H9 (cell line): ENCODE data around the gene ELOVL6. TPM values are rescaled to one million over a fixed set of nuclear protein-coding genes. Genes with fewer than 3 reads are reported as not detected.

Experiments used
- DNase-seq: peaks from one replicate; pipeline ENCODE4 v3.0.0-alpha.2; 2017
- H2AFZ ChIP-seq: one replicate; pipeline ENCODE4 v1.6.1; 2013; ENCODE audit warnings: mild to moderate bottlenecking, low read length, control low read depth, moderate library complexity
- H2AK5ac ChIP-seq: 2 replicates; pipeline ENCODE4 v1.6.1; 2013; ENCODE audit warnings: low read length, control low read depth, mixed read lengths; ENCODE audit not compliant: insufficient read length
- H2BK120ac ChIP-seq: one replicate; pipeline ENCODE4 v1.6.1; 2013; ENCODE audit warnings: low read depth, mild to moderate bottlenecking, low read length, control low read depth, inconsistent platforms; ENCODE audit not compliant: poor library complexity, severe bottlenecking
- H2BK12ac ChIP-seq: 2 replicates; pipeline ENCODE4 v1.6.1; 2013; ENCODE audit warnings: low read length, control low read depth, mixed read lengths, low read depth; ENCODE audit not compliant: insufficient read length
- H2BK15ac ChIP-seq: 2 replicates; pipeline ENCODE4 v1.6.1; 2013; ENCODE audit warnings: low read depth, low read length, control low read depth
- H2BK20ac ChIP-seq: one replicate; pipeline ENCODE4 v1.6.1; 2013; ENCODE audit warnings: low read depth, mild to moderate bottlenecking, low read length, control low read depth, inconsistent platforms; ENCODE audit not compliant: poor library complexity, severe bottlenecking
- H2BK5ac ChIP-seq: 2 replicates; pipeline ENCODE4 v1.6.1; 2013; ENCODE audit warnings: low read length, control low read depth, mixed read lengths; ENCODE audit not compliant: insufficient read length
- H3K14ac ChIP-seq: 2 replicates; pipeline ENCODE4 v1.6.1; 2013; ENCODE audit warnings: low read length, control low read depth; ENCODE audit not compliant: insufficient read depth
- H3K18ac ChIP-seq: 2 replicates; pipeline ENCODE4 v1.6.1; 2013; ENCODE audit warnings: low read depth, mild to moderate bottlenecking, mixed read lengths, low read length, control low read depth; ENCODE audit not compliant: insufficient read length
- H3K23ac ChIP-seq: 2 replicates; pipeline ENCODE4 v1.6.1; 2013; ENCODE audit warnings: low read length, control low read depth, mixed read lengths, low read depth; ENCODE audit not compliant: insufficient read length
- H3K23me2 ChIP-seq: 2 replicates; pipeline ENCODE4 v1.6.1; 2013; ENCODE audit warnings: low read depth, mild to moderate bottlenecking, mixed read lengths, low read length, control low read depth; ENCODE audit not compliant: insufficient read length, poor library complexity, severe bottlenecking
- H3K27ac ChIP-seq: 2 replicates; pipeline ENCODE4 v1.5.1; 2013; ENCODE audit warnings: low read length, control low read depth, mixed read lengths, low read depth; ENCODE audit not compliant: insufficient read length
- H3K27me3 ChIP-seq: 2 replicates; pipeline ENCODE4 v1.6.1; 2013; ENCODE audit warnings: low read length, control low read depth, inconsistent platforms; ENCODE audit not compliant: insufficient read depth
- H3K4ac ChIP-seq: 2 replicates; pipeline ENCODE4 v1.6.1; 2013; ENCODE audit warnings: low read depth, mild to moderate bottlenecking, control low read depth, inconsistent platforms, low read length, moderate library complexity
- H3K4me1 ChIP-seq: 2 replicates; pipeline ENCODE4 v1.6.1; 2013; ENCODE audit warnings: low read length, control low read depth, inconsistent platforms; ENCODE audit not compliant: insufficient read depth
- H3K4me2 ChIP-seq: 2 replicates; pipeline ENCODE4 v1.6.1; 2013; ENCODE audit warnings: low read length, control low read depth, mixed read lengths; ENCODE audit not compliant: insufficient read length, insufficient read depth
- H3K56ac ChIP-seq: 2 replicates; pipeline ENCODE4 v1.6.1; 2013; ENCODE audit warnings: low read depth, mild to moderate bottlenecking, mixed read lengths, low read length, control low read depth; ENCODE audit not compliant: insufficient read length
- H3K79me1 ChIP-seq: 2 replicates; pipeline ENCODE4 v1.6.1; 2013; ENCODE audit warnings: low read depth, mild to moderate bottlenecking, moderate library complexity, low read length, control low read depth, inconsistent platforms; ENCODE audit not compliant: insufficient read depth, poor library complexity, severe bottlenecking
- H3K79me2 ChIP-seq: 2 replicates; pipeline ENCODE4 v1.6.1; 2013; ENCODE audit warnings: low read length, control low read depth, inconsistent platforms; ENCODE audit not compliant: insufficient read depth
- H3K9ac ChIP-seq: 2 replicates; pipeline ENCODE4 v1.6.1; 2013; ENCODE audit warnings: low read length, control low read depth, mixed read lengths; ENCODE audit not compliant: insufficient read length; ENCODE audit errors: extremely low read depth
- H3K9me3 ChIP-seq: one replicate; pipeline ENCODE4 v1.6.1; 2013; ENCODE audit warnings: low read depth, low read length, inconsistent platforms; ENCODE audit not compliant: control insufficient read depth
- H3T11ph ChIP-seq: one replicate; pipeline ENCODE4 v1.6.1; 2013; ENCODE audit warnings: mild to moderate bottlenecking, low read length, control low read depth, inconsistent platforms
- H4K20me1 ChIP-seq: one replicate; pipeline ENCODE4 v1.6.1; 2013; ENCODE audit not compliant: control insufficient read depth, insufficient read length, insufficient read depth
- H4K5ac ChIP-seq: 2 replicates; pipeline ENCODE4 v1.6.1; 2013; ENCODE audit warnings: low read depth, mild to moderate bottlenecking, mixed read lengths, low read length, control low read depth; ENCODE audit not compliant: insufficient read length
- H4K8ac ChIP-seq: replicated peaks from 2 replicates; pipeline ENCODE4 v1.6.1; 2013; ENCODE audit warnings: low read length, control low read depth, mixed read lengths, low read depth; ENCODE audit not compliant: insufficient read length
- H4K91ac ChIP-seq: 2 replicates; pipeline ENCODE4 v1.6.1; 2013; ENCODE audit warnings: low read depth, mild to moderate bottlenecking, moderate library complexity, mixed read lengths, low read length, control low read depth; ENCODE audit not compliant: insufficient read length
- H3K27ac Mint-ChIP-seq, 3 experiments: 2 replicates in 2 of 3; 3 replicates in 1 of 3; pipeline ENCODE4 v1.8.0; 2020 to 2021; ENCODE audit warnings: mixed read lengths in 3 of 3, mild to moderate bottlenecking in 1 of 3, moderate library complexity in 1 of 3
- H3K27me3 Mint-ChIP-seq: 2 replicates; pipeline ENCODE4 v1.8.0; 2021; ENCODE audit warnings: low read depth, mild to moderate bottlenecking, moderate library complexity, mixed read lengths
- H3K36me3 Mint-ChIP-seq, 3 experiments: 2 replicates in 2 of 3; 3 replicates in 1 of 3; pipeline ENCODE4 v1.8.0; 2020 to 2021; ENCODE audit warnings: low read depth in 3 of 3, mixed read lengths in 3 of 3; ENCODE audit not compliant: insufficient read depth in 1 of 3
- H3K4me1 Mint-ChIP-seq, 2 experiments: 2 replicates each; pipeline ENCODE4 v1.8.0; 2020; ENCODE audit warnings: mixed read lengths in 2 of 2
- H3K4me3 Mint-ChIP-seq, 2 experiments: 2 replicates in 1 of 2; 3 replicates in 1 of 2; pipeline ENCODE4 v1.8.0; 2020 to 2021; ENCODE audit warnings: mild to moderate bottlenecking in 2 of 2, mixed read lengths in 2 of 2, moderate library complexity in 1 of 2
- H3K9me3 Mint-ChIP-seq, 2 experiments: 2 replicates in 1 of 2; 3 replicates in 1 of 2; pipeline ENCODE4 v1.8.0; 2020; ENCODE audit warnings: mild to moderate bottlenecking in 2 of 2, mixed read lengths in 2 of 2, moderate library complexity in 1 of 2
- CTCF ChIP-seq: fragments of 200-600 bp; sonication (generic); conservative IDR thresholded peaks from 3 replicates; pipeline ENCODE4 v1.8.0; 2021; ENCODE audit warnings: antibody characterized with exemption, mild to moderate bottlenecking
- total RNA-seq: library from RNA; stranded (reverse); gene quantifications from 2 replicates; pipeline ENCODE4 v1.2.1, GENCODE V29; 2021

Gene ELOVL6
- total RNA-seq, 1 experiment from 2014 or later: 64.6 TPM

DNA sequence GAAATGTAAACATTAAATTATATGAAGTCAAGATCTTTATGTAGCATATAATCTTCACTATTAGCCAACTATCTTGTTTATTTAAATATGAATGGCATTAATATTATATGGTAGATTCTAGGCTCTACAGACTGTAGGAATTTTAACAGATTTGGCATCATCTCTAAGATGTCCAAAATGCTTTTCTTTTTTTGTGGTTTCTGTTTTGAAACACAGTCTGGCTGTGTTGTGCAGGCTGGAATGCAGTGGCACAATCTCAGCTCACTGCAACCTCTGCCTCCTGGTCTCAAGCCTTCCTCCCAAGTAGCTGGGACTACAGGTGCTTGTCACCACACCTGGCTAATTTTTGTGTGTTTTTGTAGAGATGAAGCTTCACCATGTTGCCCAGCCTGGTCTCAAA is 76.2 kb downstream of the ELOVL6 start:
- no peak overlapping the region for H2BK120ac ChIP-seq
- H4K5ac ChIP-seq: no peak overlapping the region
- no peak overlapping the region for H3K4me3 Mint-ChIP-seq
- no peak overlapping the region for H2BK12ac ChIP-seq
- H3K23ac ChIP-seq: no peak overlapping the region
- no peaks in the 10 kb centered on the region; the same call in 1 of the 2 replicates for H3K79me2 ChIP-seq
- no peak overlapping the region for H4K91ac ChIP-seq
- no peak overlapping the region for H3K14ac ChIP-seq
- no peaks in the 10 kb centered on the region for H4K20me1 ChIP-seq
- H2BK20ac ChIP-seq: no peak overlapping the region
- H3K36me3 Mint-ChIP-seq: peaks cover 15 to 32% (median 27%) of the 10 kb centered on the region in 3 experiments; a peak in 6 of 7 replicates
- no peaks in the 10 kb centered on the region for H3K27me3 Mint-ChIP-seq
- no peak overlapping the region for H3K4me2 ChIP-seq
- no peaks in the 10 kb centered on the region for H3K23me2 ChIP-seq
- TF ChIP-seq CTCF: no peak
- H3K79me1 ChIP-seq: peaks cover 2% of the 10 kb centered on the region
- H3K27ac Mint-ChIP-seq: no peak overlapping the region
- no peak for DNase-seq
- H3K9ac ChIP-seq: no peak overlapping the region
- no peak overlapping the region for H3K56ac ChIP-seq
- H2BK5ac ChIP-seq: no peak overlapping the region
- no peak overlapping the region for H3K18ac ChIP-seq
- no peak overlapping the region for H2AFZ ChIP-seq
- H3K27ac ChIP-seq: no peak overlapping the region
- H3K9me3 Mint-ChIP-seq: no peaks in the 10 kb centered on the region
- no peak overlapping the region for H4K8ac ChIP-seq
- H3K4ac ChIP-seq: no peak overlapping the region
- H3K27me3 ChIP-seq: no peaks in the 10 kb centered on the region
- H3K9me3 ChIP-seq: no peaks in the 10 kb centered on the region
- no peak overlapping the region for H2BK15ac ChIP-seq
- H2AK5ac ChIP-seq: no peak overlapping the region
- H3K4me1 ChIP-seq: no peaks in the 10 kb centered on the region
- peaks cover 2 to 5% of the 10 kb centered on the region in 2 experiments; a peak in 3 of 4 replicates for H3K4me1 Mint-ChIP-seq
- no peak overlapping the region for H3T11ph ChIP-seq
